Body of pancreas (tissue), 4 donors: ENCODE results near the gene SAGE1. TPM values are rescaled to one million over a fixed set of nuclear protein-coding genes. Genes with fewer than 3 reads are reported as not detected.
"Not testable (repeated sequence)": the region's sequence is repeated elsewhere in the genome, so short reads cannot be mapped to it uniquely, and the experiment has no call there.

Experiments
- ATAC-seq: fragments of 150-250 bp; one replicate; pipeline ENCODE4 v1.9.1; 2016
- DNase-seq, 4 donors: peaks; one replicate each; pipeline ENCODE4 v3.0.0-alpha.2; 2019
- H3K27ac ChIP-seq, 4 donors: fragments of 200-600 bp; sonication (generic); 1 replicate in 3 of 4; 2 replicates in 1 of 4; pipeline versions ENCODE4 v1.5.1 to v1.6.1; 2016 to 2019; ENCODE audit warnings: mild to moderate bottlenecking in 1 of 4, mixed read lengths in 1 of 4, moderate library complexity in 1 of 4
- H3K27me3 ChIP-seq, 2 donors: fragments of 200-600 bp; sonication (generic); one replicate each; pipeline ENCODE4 v1.6.0; 2016; ENCODE audit warnings: mild to moderate bottlenecking in 1 of 2
- H3K36me3 ChIP-seq, 2 donors: fragments of 200-600 bp; sonication (generic); replicated peaks in 1 of 2; 2 replicates each; pipeline ENCODE4 v1.5.1; 2016; ENCODE audit warnings: low read depth in 2 of 2; ENCODE audit not compliant: insufficient read depth in 1 of 2
- H3K4me1 ChIP-seq: fragments of 200-600 bp; sonication (generic); one replicate; pipeline ENCODE4 v1.6.0; 2016
- H3K4me3 ChIP-seq, 2 donors: fragments of 200-600 bp; sonication (generic); 1 replicate in 1 of 2; 2 replicates in 1 of 2; pipeline ENCODE4 v1.5.1; 2016 to 2019
- H3K9me3 ChIP-seq, 3 donors: fragments of 200-600 bp; sonication (generic); 1 replicate in 2 of 3; 2 replicates in 1 of 3; pipeline ENCODE4 v1.5.1; 2016
- POLR2A ChIP-seq, 3 donors: fragments of 450-650 bp; IDR thresholded peaks; one replicate each; pipeline ENCODE4 v1.6.1; 2016; ENCODE audit warnings: antibody characterized with exemption in 3 of 3, mild to moderate bottlenecking in 2 of 3
- WGBS, 2 donors: methylation state at CpG; one replicate each; pipeline ENCODE4 v1.1.5; 2017; 5-methylcytosine and 5-hydroxymethylcytosine counted together
- intact Hi-C: fragments of 100-400 bp; cut with DNase I; formaldehyde crosslinking; loops from one replicate; pipeline ENCODE4 v1.15.1; 2023
- total RNA-seq, 2 donors: library from RNA; depleted of rRNA; stranded (reverse); fragments of >200 nt; gene quantifications; one replicate each; pipeline ENCODE4 v1.1.0, GENCODE V29; 2016
- TF ChIP-seq, protein P1 (sequence below), 7 experiments: fragments of 450-650 bp in 4 of 7; fragments of 200-600 bp in 3 of 7; sonication (generic) in 3 of 7; IDR thresholded peaks; one replicate each; pipeline ENCODE4 v1.5.1; 2016 to 2019; ENCODE audit warnings: antibody characterized with exemption in 7 of 7

The SAGE1 gene, protein sequence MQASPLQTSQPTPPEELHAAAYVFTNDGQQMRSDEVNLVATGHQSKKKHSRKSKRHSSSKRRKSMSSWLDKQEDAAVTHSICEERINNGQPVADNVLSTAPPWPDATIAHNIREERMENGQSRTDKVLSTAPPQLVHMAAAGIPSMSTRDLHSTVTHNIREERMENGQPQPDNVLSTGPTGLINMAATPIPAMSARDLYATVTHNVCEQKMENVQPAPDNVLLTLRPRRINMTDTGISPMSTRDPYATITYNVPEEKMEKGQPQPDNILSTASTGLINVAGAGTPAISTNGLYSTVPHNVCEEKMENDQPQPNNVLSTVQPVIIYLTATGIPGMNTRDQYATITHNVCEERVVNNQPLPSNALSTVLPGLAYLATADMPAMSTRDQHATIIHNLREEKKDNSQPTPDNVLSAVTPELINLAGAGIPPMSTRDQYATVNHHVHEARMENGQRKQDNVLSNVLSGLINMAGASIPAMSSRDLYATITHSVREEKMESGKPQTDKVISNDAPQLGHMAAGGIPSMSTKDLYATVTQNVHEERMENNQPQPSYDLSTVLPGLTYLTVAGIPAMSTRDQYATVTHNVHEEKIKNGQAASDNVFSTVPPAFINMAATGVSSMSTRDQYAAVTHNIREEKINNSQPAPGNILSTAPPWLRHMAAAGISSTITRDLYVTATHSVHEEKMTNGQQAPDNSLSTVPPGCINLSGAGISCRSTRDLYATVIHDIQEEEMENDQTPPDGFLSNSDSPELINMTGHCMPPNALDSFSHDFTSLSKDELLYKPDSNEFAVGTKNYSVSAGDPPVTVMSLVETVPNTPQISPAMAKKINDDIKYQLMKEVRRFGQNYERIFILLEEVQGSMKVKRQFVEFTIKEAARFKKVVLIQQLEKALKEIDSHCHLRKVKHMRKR
- not detected for total RNA-seq

DNA sequence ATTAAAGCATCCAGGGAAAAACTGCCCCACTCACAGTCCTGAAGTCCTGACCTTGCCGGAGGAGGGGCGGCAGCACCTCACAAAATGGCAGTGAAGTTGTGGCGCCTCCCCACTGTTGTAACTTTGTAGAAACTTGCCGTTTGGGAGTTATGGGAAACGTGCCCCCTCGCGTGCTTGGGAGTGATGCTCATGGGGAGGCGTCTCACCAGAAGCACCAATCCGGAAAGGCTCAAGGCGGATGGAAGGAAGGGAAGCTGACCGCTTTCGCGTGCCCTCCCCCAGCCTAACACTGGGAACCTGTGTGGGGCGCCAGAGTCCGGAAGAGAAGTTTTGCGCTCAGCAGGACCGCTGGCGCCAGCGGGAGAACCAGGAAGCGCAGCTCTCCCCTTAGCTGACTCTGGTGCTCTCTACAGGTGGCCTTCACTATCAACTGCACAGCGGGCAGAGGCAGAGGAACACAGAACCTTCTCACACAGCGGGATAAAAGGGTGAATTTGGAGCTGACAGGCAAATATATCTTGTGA lies at the start of gene SAGE1, which contains the start of gene CT45A10:
SAGE1 (plus strand) TSS at position 423 of the 524 bp plus-strand sequence. CDS start 2,527 bp downstream, outside the sequence.
CT45A10 (minus strand) TSS at position 151 of the 524 bp plus-strand sequence. CDS start 8,100 bp downstream, outside the sequence.
- ATAC-seq (no peak), DNase-seq (no peak)
- Histone ChIP-seq H3K27me3 (no peaks in the 10 kb centered on the region), H3K4me1 (no peaks in the 10 kb centered on the region), H3K4me3 (no peak within 1 kb of the TSS), H3K9me3 (no peaks in the 10 kb centered on the region), H3K36me3 (no peaks in the 10 kb centered on the region), H3K27ac (no peak within 1 kb of the TSS)
- no peak for TF ChIP-seq POLR2A (IDR thresholded peaks at IDR 0.05)
- TF ChIP-seq, protein P1, sequence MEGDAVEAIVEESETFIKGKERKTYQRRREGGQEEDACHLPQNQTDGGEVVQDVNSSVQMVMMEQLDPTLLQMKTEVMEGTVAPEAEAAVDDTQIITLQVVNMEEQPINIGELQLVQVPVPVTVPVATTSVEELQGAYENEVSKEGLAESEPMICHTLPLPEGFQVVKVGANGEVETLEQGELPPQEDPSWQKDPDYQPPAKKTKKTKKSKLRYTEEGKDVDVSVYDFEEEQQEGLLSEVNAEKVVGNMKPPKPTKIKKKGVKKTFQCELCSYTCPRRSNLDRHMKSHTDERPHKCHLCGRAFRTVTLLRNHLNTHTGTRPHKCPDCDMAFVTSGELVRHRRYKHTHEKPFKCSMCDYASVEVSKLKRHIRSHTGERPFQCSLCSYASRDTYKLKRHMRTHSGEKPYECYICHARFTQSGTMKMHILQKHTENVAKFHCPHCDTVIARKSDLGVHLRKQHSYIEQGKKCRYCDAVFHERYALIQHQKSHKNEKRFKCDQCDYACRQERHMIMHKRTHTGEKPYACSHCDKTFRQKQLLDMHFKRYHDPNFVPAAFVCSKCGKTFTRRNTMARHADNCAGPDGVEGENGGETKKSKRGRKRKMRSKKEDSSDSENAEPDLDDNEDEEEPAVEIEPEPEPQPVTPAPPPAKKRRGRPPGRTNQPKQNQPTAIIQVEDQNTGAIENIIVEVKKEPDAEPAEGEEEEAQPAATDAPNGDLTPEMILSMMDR (IDR thresholded peaks at IDR 0.05): no peak
- intact Hi-C loops: no loop called here
- WGBS, 2 donors: 82% methylated on average over 20 of the region's 22 CpGs; no CpG with 5 or more reads in 1 of the 2 donors

DNA sequence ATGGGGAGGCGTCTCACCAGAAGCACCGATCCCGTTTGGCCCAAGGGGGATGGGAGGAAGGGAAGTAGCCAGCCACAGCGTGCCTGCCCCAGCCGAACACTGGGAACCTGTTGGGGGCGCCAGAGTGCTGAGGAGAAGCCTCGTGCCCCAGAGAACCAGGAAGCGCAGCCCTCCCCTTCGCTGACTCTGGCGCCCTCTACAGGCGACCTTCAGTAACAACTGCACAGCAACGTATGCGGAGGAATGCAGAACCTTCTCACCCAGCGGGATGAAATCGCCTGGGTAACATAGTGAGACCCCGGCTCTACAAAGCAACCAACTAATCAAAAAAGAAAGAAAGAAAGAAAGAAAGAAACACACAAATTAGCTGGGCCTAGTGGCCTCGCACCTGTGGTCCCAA lies 39.1 kb upstream of the SAGE1 start, which contains the start of gene CT45A8:
CT45A8 (minus strand) TSS at position 101 of the 400 bp plus-strand sequence. CDS start 3,755 bp downstream, outside the sequence.
- no CpG with 5 or more reads among the region's 17 CpGs for WGBS, 2 donors
- H3K9me3 ChIP-seq, intact Hi-C loops, DNase-seq, H3K27ac ChIP-seq, H3K4me3 ChIP-seq, H3K27me3 ChIP-seq, H3K4me1 ChIP-seq, ATAC-seq, H3K36me3 ChIP-seq: not testable (repeated sequence)

DNA sequence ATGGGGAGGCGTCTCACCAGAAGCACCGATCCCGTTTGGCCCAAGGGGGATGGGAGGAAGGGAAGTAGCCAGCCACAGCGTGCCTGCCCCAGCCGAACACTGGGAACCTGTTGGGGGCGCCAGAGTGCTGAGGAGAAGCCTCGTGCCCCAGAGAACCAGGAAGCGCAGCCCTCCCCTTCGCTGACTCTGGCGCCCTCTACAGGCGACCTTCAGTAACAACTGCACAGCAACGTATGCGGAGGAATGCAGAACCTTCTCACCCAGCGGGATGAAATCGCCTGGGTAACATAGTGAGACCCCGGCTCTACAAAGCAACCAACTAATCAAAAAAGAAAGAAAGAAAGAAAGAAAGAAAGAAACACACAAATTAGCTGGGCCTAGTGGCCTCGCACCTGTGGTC lies 21.8 kb upstream of the SAGE1 start, which contains the start of gene CT45A9:
CT45A9 (minus strand) TSS at position 101 of the 400 bp plus-strand sequence. CDS start 3,751 bp downstream, outside the sequence.
- ATAC-seq: not testable (repeated sequence)
- WGBS, 2 donors: no CpG with 5 or more reads among the region's 17 CpGs

DNA sequence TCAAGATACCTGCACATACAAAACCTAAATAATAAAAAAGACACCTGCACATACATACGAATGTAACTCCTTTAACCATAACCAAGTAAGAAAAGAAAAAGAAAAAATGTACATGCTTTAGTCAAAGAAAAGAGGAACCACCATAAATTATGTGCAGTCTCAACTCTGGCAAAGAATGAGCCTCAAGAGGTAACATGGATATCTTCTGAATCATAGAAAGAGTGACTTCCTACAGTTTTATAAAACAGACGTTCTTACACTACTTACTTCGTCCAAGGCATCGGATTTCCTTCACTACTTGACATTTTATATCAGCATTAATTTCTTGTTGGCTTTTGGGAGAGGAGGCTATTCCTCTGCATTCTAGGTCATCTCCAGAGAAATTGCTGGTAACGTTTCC lies 10.8 kb upstream of the SAGE1 start:
- H3K27ac ChIP-seq, DNase-seq, intact Hi-C loops, H3K9me3 ChIP-seq, H3K27me3 ChIP-seq, H3K4me1 ChIP-seq, H3K36me3 ChIP-seq, ATAC-seq, H3K4me3 ChIP-seq: not testable (repeated sequence)
- 26 to 44% methylated on average over 4 of the region's 5 CpGs for WGBS, 2 donors

More for the DNA sequence above, 21.8 kb upstream of the SAGE1 start, which contains the start of gene CT45A9:
- H3K36me3 ChIP-seq, H3K27ac ChIP-seq, intact Hi-C loops, H3K9me3 ChIP-seq, H3K27me3 ChIP-seq, H3K4me1 ChIP-seq, DNase-seq, H3K4me3 ChIP-seq: not testable (repeated sequence)

DNA sequence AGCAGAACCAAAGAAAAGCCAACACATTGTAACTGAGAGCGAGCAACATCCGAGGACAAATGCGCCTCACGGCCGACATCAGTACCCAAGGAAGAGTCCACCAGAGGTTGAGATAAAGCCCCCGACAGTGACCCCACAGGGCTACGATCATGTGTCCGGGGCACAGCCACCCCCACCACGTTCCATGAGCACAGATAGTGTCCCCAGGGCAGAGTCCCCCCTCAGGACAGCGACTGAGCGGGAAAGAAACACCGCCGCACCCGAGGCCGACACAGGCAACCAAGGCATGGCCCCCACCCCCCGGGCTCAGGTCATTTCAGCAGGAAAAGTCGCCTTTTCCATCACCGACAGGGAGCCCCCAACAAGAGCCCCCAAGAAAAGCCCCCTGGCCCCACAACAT lies 5.3 kb upstream of the SAGE1 start:
- DNase-seq, H3K4me3 ChIP-seq, ATAC-seq, H3K27me3 ChIP-seq, H3K9me3 ChIP-seq, H3K36me3 ChIP-seq, H3K27ac ChIP-seq, intact Hi-C loops, H3K4me1 ChIP-seq: not testable (repeated sequence)
- WGBS, 2 donors: 77% methylated on average over 10 of the region's 18 CpGs; no CpG with 5 or more reads in 1 of the 2 donors

DNA sequence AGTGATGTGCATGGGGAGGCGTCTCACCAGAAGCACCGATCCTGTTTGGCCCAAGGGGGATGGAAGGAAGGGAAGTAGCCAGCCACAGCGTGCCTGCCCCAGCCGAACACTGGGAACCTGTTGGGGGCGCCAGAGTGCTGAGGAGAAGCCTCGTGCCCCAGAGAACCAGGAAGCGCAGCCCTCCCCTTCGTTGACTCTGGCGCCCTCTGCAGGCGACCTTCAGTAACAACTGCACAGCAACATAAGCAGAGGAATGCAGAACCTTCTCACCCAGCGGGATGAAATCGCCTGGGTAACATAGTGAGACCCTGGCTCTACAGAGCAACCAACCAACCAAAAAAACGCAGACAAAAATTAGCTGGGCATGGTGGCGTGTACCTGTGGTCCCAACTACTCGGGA lies 4.5 kb upstream of the SAGE1 start:
- intact Hi-C loops, ATAC-seq, DNase-seq, H3K36me3 ChIP-seq, H3K4me1 ChIP-seq, H3K27me3 ChIP-seq, H3K27ac ChIP-seq, H3K9me3 ChIP-seq, H3K4me3 ChIP-seq: not testable (repeated sequence)
- WGBS, 2 donors: 68 to 72% methylated on average over 5 of the region's 15 CpGs
